GM19351 (cell line): ENCODE results near the gene TAS2R3.
A peak's percentile ranks its signal among the peaks of the same experiment; 100 is the strongest.

ENCODE experiments used
- ATAC-seq: cut with Tn5 transposase; IDR thresholded peaks from one replicate; pipeline ENCODE4 v1.9.1; 2021; ENCODE audit warnings: mild to moderate bottlenecking, moderate library complexity; ENCODE audit not compliant: unreplicated experiment

Gene TAS2R3

DNA sequence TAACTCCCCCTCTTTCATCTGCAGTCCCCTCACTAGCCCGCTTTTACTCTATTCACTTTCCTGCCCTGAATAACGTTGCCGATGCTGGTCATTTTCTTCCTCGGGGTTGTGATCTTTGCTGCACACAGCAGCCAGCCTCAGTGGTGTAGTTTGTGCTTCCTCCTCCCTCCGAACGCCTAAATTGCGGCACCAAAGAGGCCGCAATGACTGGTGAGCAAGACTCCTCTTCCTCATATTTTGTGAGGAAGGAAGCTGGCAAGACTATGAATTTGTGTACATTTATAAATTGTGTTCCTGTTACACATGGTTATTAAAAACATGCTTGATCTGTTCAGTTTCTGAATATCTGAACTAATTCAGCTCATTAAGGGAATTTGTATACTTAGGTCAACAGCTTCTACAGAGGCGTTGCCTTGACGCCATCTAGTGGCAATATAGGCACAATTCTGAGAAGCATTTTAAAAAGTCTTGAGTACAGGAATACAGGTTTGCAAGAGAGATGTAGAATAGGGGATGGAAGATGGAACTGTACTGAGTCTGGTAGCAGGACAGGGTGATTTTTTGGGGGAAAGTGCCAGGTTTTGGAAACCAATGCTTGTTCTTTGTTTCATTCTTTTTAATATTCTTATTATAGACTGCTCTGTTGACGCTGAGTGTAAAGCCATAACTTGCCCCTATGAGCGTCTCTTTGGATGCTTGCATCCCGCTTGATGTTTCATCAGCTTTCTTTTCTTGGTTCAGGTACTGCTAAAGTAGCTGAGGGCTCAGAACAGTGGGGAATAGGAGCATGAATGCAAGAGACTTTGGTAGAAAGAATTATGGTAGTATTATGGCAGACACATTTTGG, 22.0 kb downstream of the TAS2R3 start:
- peak; percentile 92 for ATAC-seq

DNA sequence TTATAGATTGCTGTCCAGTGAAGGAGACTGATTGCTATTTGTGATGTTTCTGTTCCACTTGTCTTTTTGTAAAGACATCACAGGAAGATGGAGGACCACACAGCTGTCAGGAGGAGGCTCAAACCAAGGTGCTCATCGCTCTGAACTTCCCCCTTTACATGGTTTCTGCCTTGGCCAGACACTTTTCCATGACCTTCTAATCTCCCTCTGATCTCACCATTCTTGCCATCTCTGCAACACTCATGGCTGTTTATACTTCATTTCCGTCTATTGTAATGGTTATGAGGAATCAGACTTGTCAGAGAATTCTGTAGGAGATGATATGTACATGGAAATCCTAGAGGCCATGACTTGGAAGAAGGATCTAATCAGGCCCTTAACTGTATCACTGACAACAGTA, 24.4 kb downstream of the TAS2R3 start:
- ATAC-seq = no peak

DNA sequence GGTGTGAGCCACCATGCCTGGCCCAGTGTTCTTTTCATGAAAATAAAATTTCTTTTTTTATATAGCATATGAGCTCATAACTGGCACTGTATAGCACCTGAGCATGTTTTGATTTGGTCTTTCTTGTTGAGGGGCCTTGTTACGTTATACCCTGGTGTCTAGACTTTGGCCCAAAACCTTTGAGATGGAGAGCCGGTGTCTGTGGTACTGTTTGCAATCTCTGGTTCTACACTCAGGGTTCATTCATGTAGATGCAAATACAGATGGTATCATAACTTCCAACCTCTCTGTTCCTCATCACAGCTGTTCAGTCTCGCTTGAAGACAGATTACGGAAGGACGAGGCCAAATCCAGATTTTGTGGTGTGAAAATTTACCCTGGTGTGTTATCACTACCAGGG, 26.0 kb downstream of the TAS2R3 start, which contains the start of gene TAS2R5:
TSS of gene TAS2R5 (plus strand) at position 301 of the 400 bp plus-strand sequence. CDS start 145 bp downstream, outside the sequence.
- no peak for ATAC-seq

DNA sequence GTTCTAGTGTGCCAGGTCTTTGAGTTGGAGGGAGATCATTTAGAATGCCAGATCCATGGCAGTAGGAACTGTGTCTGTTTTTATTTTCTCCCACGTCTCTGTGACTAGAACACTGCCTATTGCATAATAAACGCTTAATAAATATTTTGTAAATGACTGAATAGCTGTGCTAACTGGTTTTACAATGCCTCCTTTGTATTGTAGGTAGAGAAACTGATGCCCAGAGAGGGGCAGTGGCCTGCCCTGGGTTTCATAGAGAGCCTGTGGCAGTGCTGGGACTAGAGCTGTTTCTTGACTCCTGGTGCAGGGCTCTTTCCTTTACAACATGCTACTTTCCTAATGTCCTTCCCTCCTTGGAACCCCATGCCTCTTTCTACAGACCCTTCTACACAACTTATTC, 28.6 kb downstream of the TAS2R3 start:
- no peak for ATAC-seq
